GM10266 (cell line): ENCODE results near the gene TRAIP.
"Not testable (repeated sequence)": the region's sequence is repeated elsewhere in the genome, so short reads cannot be mapped to it uniquely, and the experiment has no call there.

ENCODE experiments used
- DNase-seq: peaks from one replicate; pipeline ENCODE4 v3.0.0; 2012; ENCODE audit errors: extremely low spot score
- CTCF ChIP-seq: IDR thresholded peaks from 2 replicates; pipeline ENCODE4 v1.5.1; 2012; ENCODE audit warnings: mild to moderate bottlenecking, low read depth; ENCODE audit not compliant: control insufficient read depth, insufficient read depth; ENCODE audit errors: missing control alignments

TRAIP gene

GRCh38 chr3:49842843-49843517 lies 13.4 kb downstream of the TRAIP start:
- no peak for DNase-seq

GRCh38 chr3:49841806-49842205 lies 14.6 kb downstream of the TRAIP start:
- no peak for TF ChIP-seq CTCF
- DNase-seq, result no peak

More at GRCh38 chr3:49842843-49843517, 13.4 kb downstream of the TRAIP start:
- no peak for TF ChIP-seq CTCF

- DNase-seq, result peak; percentile 36
- TF ChIP-seq CTCF, result peak; percentile 46
Measured at GRCh38 chr3:49841126-49841696, 15.2 kb downstream of the TRAIP start.

- TF ChIP-seq CTCF, result no peak
- DNase-seq, result no peak
Measured at GRCh38 chr3:49840388-49840787, 16.0 kb downstream of the TRAIP start.

- peak; percentile 98 for TF ChIP-seq CTCF
- peak; percentile 72 for DNase-seq
Measured at GRCh38 chr3:49839193-49839809, 17.1 kb downstream of the TRAIP start.

GRCh38 chr3:49831341-49831740 lies 25.0 kb downstream of the TRAIP start:
- no peak for TF ChIP-seq CTCF
- DNase-seq, result no peak

- no peak for TF ChIP-seq CTCF
- DNase-seq, result no peak
Measured at GRCh38 chr3:49826016-49826415, 30.3 kb downstream of the TRAIP start.

GRCh38 chr3:49823131-49823530 lies 33.2 kb downstream of the TRAIP start:
- not testable (repeated sequence) for DNase-seq
